Urinary bladder (tissue), 4 donors: ENCODE results near the gene MYH9. TPM values are rescaled to one million over a fixed set of nuclear protein-coding genes. Genes with fewer than 3 reads are reported as not detected.

ENCODE experiments used
- DNase-seq: peaks from one replicate; pipeline ENCODE4 v3.0.0-alpha.2; 2015; ENCODE audit errors: extremely low spot score
- H3K27ac ChIP-seq: one replicate; pipeline ENCODE4 v1.5.1; 2013; ENCODE audit warnings: low read depth, mild to moderate bottlenecking, moderate library complexity
- H3K36me3 ChIP-seq: one replicate; pipeline ENCODE4 v1.6.1; 2013; ENCODE audit warnings: mild to moderate bottlenecking, moderate library complexity; ENCODE audit not compliant: insufficient read depth
- H3K4me1 ChIP-seq: one replicate; pipeline ENCODE4 v1.6.1; 2013; ENCODE audit warnings: mild to moderate bottlenecking, moderate library complexity; ENCODE audit not compliant: insufficient read depth
- H3K4me3 ChIP-seq: one replicate; pipeline ENCODE4 v1.5.1; 2013; ENCODE audit warnings: low read depth, low read length
- WGBS: extraction: QIAGEN DNeasy Blood & Tissue Kit; methylation state at CpG from one replicate; pipeline ENCODE4 v1.1.7; 2013; 5-methylcytosine and 5-hydroxymethylcytosine counted together
- polyA plus RNA-seq: library from polyadenylated mRNA; stranded (reverse); fragments of 200-250 nt; gene quantifications from one replicate; pipeline ENCODE4 v1.2.3, GENCODE V29; 2013
- total RNA-seq: library from RNA; depleted of rRNA; stranded (reverse); fragments of >200 nt; gene quantifications from one replicate; pipeline ENCODE4 v1.2.3, GENCODE V29; 2014
- donor health status: healthy with polysubstance abuse.
- donor health status: healthy.

MYH9 gene
- total and polyA plus RNA-seq, 2 donors = 150 to 258 TPM

DNA sequence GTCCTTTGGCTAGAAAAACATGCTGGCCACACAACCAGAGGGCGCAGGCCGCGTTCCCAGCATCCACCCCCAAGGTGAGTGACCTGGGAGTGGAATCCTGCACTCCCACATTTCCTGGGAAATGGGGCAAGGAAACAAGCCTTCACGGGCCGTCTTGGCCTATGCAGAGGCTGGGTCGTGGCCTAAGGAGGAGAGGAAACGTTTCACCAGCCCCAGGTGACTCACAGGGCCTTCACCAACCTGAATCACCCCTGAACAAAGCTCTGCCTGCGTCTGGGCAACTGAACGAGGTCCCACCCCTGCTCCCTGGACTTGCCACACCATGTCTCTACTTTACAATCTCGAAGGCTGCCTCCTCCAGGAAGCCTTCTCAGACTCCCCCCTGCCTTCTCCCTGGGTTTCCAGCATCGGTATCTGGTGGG is 13.2 kb downstream of the MYH9 start:
- peak overlapping the region; percentile 13 for H3K27ac ChIP-seq
- no peak overlapping the region for H3K4me3 ChIP-seq
- 62% methylated on average over 11 of the region's 11 CpGs for whole genome bisulfite sequencing
- H3K4me1 ChIP-seq = no peaks in the 10 kb centered on the region
- DNase-seq = no peak
- peaks cover 2% of the 10 kb centered on the region for H3K36me3 ChIP-seq

- 24% methylated on average over 7 of the region's 7 CpGs for WGBS
- no peak for DNase-seq
- Histone ChIP-seq H3K4me1 (no peaks in the 10 kb centered on the region), H3K27ac (peak overlapping the region; percentile 65), H3K36me3 (peaks cover 2% of the 10 kb centered on the region), H3K4me3 (no peak overlapping the region)
These were observed 14.5 kb downstream of the MYH9 start for GRCh38 chr22:36373258-36373579.

DNA sequence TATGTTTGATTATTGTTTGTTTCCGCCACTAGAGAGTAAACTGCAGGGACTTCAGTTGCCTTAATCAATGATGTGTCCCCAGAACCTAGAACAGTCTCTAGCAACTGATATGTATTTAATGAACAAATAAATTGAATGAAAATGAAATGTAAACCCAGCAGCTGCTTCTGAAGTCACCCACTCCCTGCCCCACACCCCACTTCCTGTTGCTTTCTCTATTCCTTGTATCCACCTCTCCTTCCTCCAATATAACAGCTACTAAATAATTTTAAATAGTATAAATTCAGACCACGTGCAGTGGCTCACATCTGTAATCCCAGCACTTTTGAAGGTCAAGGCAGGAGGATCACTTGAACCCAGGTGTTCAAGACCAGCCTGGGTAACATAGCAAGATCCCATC is 15.8 kb downstream of the MYH9 start:
- 60% methylated on average over 2 of the region's 2 CpGs for WGBS
- peaks cover 2% of the 10 kb centered on the region for H3K36me3 ChIP-seq
- no peaks in the 10 kb centered on the region for H3K4me1 ChIP-seq
- H3K4me3 ChIP-seq = no peak overlapping the region
- no peak overlapping the region for H3K27ac ChIP-seq
- no peak for DNase-seq

- H3K27ac ChIP-seq = peak overlapping the region; percentile 72
- H3K4me1 ChIP-seq = no peaks in the 10 kb centered on the region
- no peak overlapping the region for H3K4me3 ChIP-seq
- H3K36me3 ChIP-seq = no peaks in the 10 kb centered on the region
- 24% methylated on average over 11 of the region's 11 CpGs for WGBS
- DNase-seq = no peak
These were observed 17.6 kb downstream of the MYH9 start for GRCh38 chr22:36369922-36370791.

DNA sequence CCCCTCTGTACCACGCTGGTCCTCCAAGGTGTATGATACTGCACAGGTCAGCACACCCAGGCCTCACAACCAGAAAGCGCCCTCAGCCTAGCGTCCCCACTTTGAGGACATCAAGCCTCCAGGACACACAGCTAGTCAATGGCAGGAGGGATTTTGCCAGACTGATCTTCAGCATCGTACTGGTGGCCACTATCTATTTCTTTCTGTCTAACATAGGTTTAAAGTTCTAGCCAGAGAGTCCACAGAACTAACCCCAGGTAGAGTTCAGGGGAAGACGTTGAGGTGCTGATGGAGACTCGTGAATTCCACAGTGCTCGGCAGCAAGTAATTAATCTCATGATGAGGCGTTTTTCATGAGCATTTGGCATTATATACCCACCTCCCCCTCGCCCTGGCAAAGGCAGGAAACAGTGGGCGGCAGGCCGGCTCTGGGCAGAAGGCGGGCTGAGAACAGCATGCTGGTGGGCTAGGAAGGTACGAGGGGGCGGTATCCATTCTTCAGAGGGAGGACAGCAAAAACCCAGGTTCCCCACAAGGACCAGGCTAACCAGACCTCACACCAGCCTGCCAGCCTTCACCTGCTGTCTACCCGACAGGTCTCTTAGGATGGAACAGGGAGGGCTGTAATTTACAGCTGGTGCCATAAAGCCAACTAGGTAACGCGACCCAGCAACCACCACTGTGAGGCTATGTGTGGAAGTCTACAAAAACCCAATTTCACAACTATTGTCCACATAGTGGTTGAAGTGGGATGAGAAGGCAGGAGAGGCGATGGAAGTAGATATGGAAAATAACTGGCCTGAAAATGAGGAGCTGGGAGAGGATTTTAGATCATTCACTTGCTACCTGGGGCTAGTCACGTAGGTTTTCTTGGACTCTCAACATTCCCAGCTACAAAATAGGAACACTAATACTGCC is 18.5 kb downstream of the MYH9 start:
- Histone ChIP-seq H3K4me1 (no peaks in the 10 kb centered on the region), H3K36me3 (no peaks in the 10 kb centered on the region), H3K27ac (peak overlapping the region; percentile 75), H3K4me3 (no peak overlapping the region)
- no peak for DNase-seq
- WGBS = 32% methylated on average over 19 of the region's 19 CpGs

GRCh38 chr22:36368359-36368983 is 19.3 kb downstream of the MYH9 start:
- Histone ChIP-seq H3K4me3 (no peak overlapping the region), H3K36me3 (no peaks in the 10 kb centered on the region), H3K4me1 (no peaks in the 10 kb centered on the region), H3K27ac (peak overlapping the region; percentile 38)
- 24% methylated on average over 13 of the region's 13 CpGs for WGBS
- no peak for DNase-seq

- peak overlapping the region; percentile 23 for H3K27ac ChIP-seq
- DNase-seq = no peak
- no peaks in the 10 kb centered on the region for H3K4me1 ChIP-seq
- WGBS = 31% methylated on average over 7 of the region's 7 CpGs
- no peaks in the 10 kb centered on the region for H3K36me3 ChIP-seq
- no peak overlapping the region for H3K4me3 ChIP-seq
These were observed 20.3 kb downstream of the MYH9 start for GRCh38 chr22:36367479-36367878.

GRCh38 chr22:36367066-36367465 is 20.7 kb downstream of the MYH9 start:
- Histone ChIP-seq H3K27ac (peak overlapping the region; percentile 23), H3K4me3 (no peak overlapping the region), H3K36me3 (no peaks in the 10 kb centered on the region), H3K4me1 (no peaks in the 10 kb centered on the region)
- WGBS = 36% methylated on average over 11 of the region's 11 CpGs
- DNase-seq = no peak

DNA sequence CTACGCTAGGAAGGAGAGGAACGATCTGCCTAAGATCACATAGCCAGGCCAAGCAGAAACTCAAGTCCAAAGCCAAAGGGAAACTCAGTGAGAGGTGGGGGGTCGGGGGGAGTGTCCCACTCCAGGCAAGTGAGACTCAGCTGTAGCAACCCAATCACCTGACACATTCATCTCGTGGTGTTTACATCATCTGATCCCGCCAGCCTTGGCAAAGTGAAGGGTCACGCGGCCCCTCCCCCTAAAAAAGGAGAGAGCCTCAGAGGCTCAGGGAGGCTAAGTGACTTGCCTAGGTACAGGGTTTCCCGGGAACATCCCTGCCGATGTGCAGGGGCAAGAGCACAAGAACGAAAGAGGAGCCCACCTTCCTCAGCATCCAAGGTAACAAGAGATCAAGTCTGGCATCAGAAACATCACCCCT is 21.5 kb downstream of the MYH9 start:
- 30% methylated on average over 10 of the region's 10 CpGs for WGBS
- H3K36me3 ChIP-seq = no peaks in the 10 kb centered on the region
- no peak overlapping the region for H3K27ac ChIP-seq
- DNase-seq = no peak
- H3K4me3 ChIP-seq = no peak overlapping the region
- no peaks in the 10 kb centered on the region for H3K4me1 ChIP-seq

- 15% methylated on average over 9 of the region's 9 CpGs for WGBS
- H3K27ac ChIP-seq = no peak overlapping the region
- H3K36me3 ChIP-seq = no peaks in the 10 kb centered on the region
- no peak for DNase-seq
- H3K4me1 ChIP-seq = no peaks in the 10 kb centered on the region
- H3K4me3 ChIP-seq = no peak overlapping the region
These were observed 22.8 kb downstream of the MYH9 start for GRCh38 chr22:36365020-36365411.

- Histone ChIP-seq H3K27ac (peak overlapping the region; percentile 73), H3K4me1 (no peaks in the 10 kb centered on the region), H3K36me3 (no peaks in the 10 kb centered on the region), H3K4me3 (no peak overlapping the region)
- no peak for DNase-seq
- WGBS = 52% methylated on average over 7 of the region's 7 CpGs
These were observed 23.3 kb downstream of the MYH9 start for GRCh38 chr22:36364255-36365019.

GRCh38 chr22:36363349-36363981 is 24.3 kb downstream of the MYH9 start:
- peak overlapping the region; percentile 30 for H3K27ac ChIP-seq
- no peaks in the 10 kb centered on the region for H3K36me3 ChIP-seq
- no peak for DNase-seq
- no peaks in the 10 kb centered on the region for H3K4me1 ChIP-seq
- 60% methylated on average over 4 of the region's 4 CpGs for WGBS
- no peak overlapping the region for H3K4me3 ChIP-seq

DNA sequence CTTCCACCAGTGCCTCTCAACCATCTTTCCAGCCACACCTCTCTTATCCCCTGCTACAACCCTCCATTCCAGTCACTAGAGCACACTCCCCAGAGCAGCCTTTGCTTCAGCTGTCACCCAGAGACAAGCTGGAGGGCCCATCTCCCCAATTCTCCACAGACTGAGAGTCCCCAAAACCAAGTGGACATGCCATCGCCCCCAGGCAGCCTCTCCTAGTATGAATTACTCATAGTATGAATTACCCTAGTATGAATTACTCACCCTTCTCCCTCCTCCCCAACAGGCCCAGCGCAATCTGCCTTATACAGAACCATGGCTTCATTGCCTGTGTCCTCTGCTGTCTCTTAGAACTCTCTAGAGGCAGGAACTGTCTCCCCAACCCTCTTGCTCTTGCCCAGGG is 24.8 kb downstream of the MYH9 start:
- Histone ChIP-seq H3K4me1 (no peaks in the 10 kb centered on the region), H3K27ac (peak overlapping the region; percentile 0), H3K4me3 (no peak overlapping the region), H3K36me3 (no peaks in the 10 kb centered on the region)
- 65% methylated on average over 2 of the region's 2 CpGs for WGBS
- DNase-seq = no peak
